ENCODE data around the gene TLE5.

- TF ChIP-seq, protein P1, sequence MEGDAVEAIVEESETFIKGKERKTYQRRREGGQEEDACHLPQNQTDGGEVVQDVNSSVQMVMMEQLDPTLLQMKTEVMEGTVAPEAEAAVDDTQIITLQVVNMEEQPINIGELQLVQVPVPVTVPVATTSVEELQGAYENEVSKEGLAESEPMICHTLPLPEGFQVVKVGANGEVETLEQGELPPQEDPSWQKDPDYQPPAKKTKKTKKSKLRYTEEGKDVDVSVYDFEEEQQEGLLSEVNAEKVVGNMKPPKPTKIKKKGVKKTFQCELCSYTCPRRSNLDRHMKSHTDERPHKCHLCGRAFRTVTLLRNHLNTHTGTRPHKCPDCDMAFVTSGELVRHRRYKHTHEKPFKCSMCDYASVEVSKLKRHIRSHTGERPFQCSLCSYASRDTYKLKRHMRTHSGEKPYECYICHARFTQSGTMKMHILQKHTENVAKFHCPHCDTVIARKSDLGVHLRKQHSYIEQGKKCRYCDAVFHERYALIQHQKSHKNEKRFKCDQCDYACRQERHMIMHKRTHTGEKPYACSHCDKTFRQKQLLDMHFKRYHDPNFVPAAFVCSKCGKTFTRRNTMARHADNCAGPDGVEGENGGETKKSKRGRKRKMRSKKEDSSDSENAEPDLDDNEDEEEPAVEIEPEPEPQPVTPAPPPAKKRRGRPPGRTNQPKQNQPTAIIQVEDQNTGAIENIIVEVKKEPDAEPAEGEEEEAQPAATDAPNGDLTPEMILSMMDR (IDR thresholded peaks at IDR 0.05): no peak
- peak in 1 of 2 donors; percentile 59 for TF ChIP-seq EP300 (IDR thresholded peaks at IDR 0.05)
Measured at GRCh38 chr19:3062165-3063105, at the start of gene TLE5.

All from tibial nerve (tissue), 4 donors.